ENCODE results near the gene POU6F2. TPM values are rescaled to one million over a fixed set of nuclear protein-coding genes. Genes with fewer than 3 reads are reported as not detected.

The POU6F2 gene
- total RNA-seq, 6 experiments from 2014 or later, result 0.12 to 2.1 (median 0.64) TPM; not detected in 2

- H3K27me3 ChIP-seq, result no peaks in the 10 kb centered on the region
- no peaks in the 10 kb centered on the region for H3K9me3 ChIP-seq
- H3K27ac ChIP-seq, result no peak overlapping the region
- no peaks in the 10 kb centered on the region for H3K36me3 ChIP-seq
- ATAC-seq, result no peak
- no peaks in the 10 kb centered on the region for H3K4me1 ChIP-seq
- no peak overlapping the region for H3K4me3 ChIP-seq
- no peak for DNase-seq
- no peak for TF ChIP-seq POLR2A (IDR thresholded peaks at IDR 0.05)
- TF ChIP-seq, protein P1, sequence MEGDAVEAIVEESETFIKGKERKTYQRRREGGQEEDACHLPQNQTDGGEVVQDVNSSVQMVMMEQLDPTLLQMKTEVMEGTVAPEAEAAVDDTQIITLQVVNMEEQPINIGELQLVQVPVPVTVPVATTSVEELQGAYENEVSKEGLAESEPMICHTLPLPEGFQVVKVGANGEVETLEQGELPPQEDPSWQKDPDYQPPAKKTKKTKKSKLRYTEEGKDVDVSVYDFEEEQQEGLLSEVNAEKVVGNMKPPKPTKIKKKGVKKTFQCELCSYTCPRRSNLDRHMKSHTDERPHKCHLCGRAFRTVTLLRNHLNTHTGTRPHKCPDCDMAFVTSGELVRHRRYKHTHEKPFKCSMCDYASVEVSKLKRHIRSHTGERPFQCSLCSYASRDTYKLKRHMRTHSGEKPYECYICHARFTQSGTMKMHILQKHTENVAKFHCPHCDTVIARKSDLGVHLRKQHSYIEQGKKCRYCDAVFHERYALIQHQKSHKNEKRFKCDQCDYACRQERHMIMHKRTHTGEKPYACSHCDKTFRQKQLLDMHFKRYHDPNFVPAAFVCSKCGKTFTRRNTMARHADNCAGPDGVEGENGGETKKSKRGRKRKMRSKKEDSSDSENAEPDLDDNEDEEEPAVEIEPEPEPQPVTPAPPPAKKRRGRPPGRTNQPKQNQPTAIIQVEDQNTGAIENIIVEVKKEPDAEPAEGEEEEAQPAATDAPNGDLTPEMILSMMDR (IDR thresholded peaks at IDR 0.05), result no peak
- intact Hi-C loops (cut with DNase I), result no loop called here
- 26% methylated on average over 2 of the region's 2 CpGs for WGBS (ENCODE audit: insufficient coverage, low coverage, low lambda C conversion rate, missing lambda C conversion rate)
These were observed 490.6 kb downstream of the POU6F2 start for GRCh38 chr7:39468261-39468660.

- no peak overlapping the region for H3K4me3 ChIP-seq
- no peaks in the 10 kb centered on the region for H3K4me1 ChIP-seq
- H3K27me3 ChIP-seq, result no peaks in the 10 kb centered on the region
- TF ChIP-seq, protein P1 (IDR thresholded peaks at IDR 0.05), result no peak
- TF ChIP-seq POLR2A (IDR thresholded peaks at IDR 0.05), result no peak
- no peak for DNase-seq
- 53% methylated on average over 5 of the region's 7 CpGs for WGBS (ENCODE audit: insufficient coverage, low coverage, low lambda C conversion rate, missing lambda C conversion rate)
- H3K36me3 ChIP-seq, result no peaks in the 10 kb centered on the region
- ATAC-seq, result no peak
- H3K9me3 ChIP-seq, result no peaks in the 10 kb centered on the region
- intact Hi-C loops (cut with DNase I), result no loop called here
- no peak overlapping the region for H3K27ac ChIP-seq
These were observed 491.2 kb downstream of the POU6F2 start for GRCh38 chr7:39468808-39469374.

DNA sequence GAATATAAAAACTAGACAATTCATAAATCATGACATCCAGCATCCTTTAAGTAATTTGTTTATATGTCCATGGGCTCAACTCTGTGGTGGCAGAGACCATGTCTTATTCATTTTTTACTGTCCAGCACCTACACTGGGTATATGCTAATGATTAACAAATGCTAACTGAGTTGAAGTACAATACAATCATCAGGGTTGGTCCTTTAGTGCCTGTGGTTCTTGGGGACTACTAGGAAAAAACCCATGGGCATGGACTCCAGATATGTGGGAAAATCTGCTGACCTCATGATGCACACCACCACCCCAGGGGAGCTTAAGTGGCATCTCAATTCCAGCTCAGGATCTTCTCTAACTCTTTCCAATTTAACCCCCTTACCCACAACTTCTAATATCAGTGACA is 503.2 kb downstream of the POU6F2 start:
- intact Hi-C loops (cut with DNase I), result no loop called here
- no peaks in the 10 kb centered on the region for H3K9me3 ChIP-seq
- TF ChIP-seq, protein P1 (IDR thresholded peaks at IDR 0.05), result no peak
- TF ChIP-seq POLR2A (IDR thresholded peaks at IDR 0.05), result no peak
- no peak for DNase-seq
- no peak for ATAC-seq
- no peak overlapping the region for H3K4me3 ChIP-seq
- H3K36me3 ChIP-seq, result no peaks in the 10 kb centered on the region
- H3K4me1 ChIP-seq, result no peaks in the 10 kb centered on the region
- H3K27me3 ChIP-seq, result no peaks in the 10 kb centered on the region
- no peak overlapping the region for H3K27ac ChIP-seq

- 31% methylated on average over 7 of the region's 7 CpGs for WGBS (ENCODE audit: insufficient coverage, low coverage, low lambda C conversion rate, missing lambda C conversion rate)
- Histone ChIP-seq H3K27ac (no peak overlapping the region), H3K9me3 (no peaks in the 10 kb centered on the region), H3K4me1 (no peaks in the 10 kb centered on the region), H3K4me3 (no peak overlapping the region), H3K36me3 (no peaks in the 10 kb centered on the region), H3K27me3 (no peaks in the 10 kb centered on the region)
- DNase-seq (no peak), ATAC-seq (no peak)
- TF ChIP-seq POLR2A (IDR thresholded peaks at IDR 0.05), result no peak
- TF ChIP-seq, protein P1 (IDR thresholded peaks at IDR 0.05), result no peak
- intact Hi-C loops (cut with DNase I), result no loop called here
These were observed 511.0 kb downstream of the POU6F2 start for GRCh38 chr7:39488467-39489393.

Measured in right lobe of liver (tissue), 6 donors.